HG03521 (cell line): ENCODE measurements around the gene COPZ1.

Source experiments
- ATAC-seq: cut with Tn5 transposase; IDR thresholded peaks from one replicate; pipeline ENCODE4 v1.9.1; 2021; ENCODE audit warnings: mild to moderate bottlenecking, moderate library complexity; ENCODE audit not compliant: unreplicated experiment

Gene COPZ1

GRCh38 chr12:54358191-54358944 lies 33.4 kb downstream of the COPZ1 start:
- no peak for ATAC-seq

GRCh38 chr12:54358945-54359761 lies 34.2 kb downstream of the COPZ1 start:
- peak; percentile 99 for ATAC-seq

- no peak for ATAC-seq
These were observed 34.9 kb downstream of the COPZ1 start for GRCh38 chr12:54359762-54360351.

- no peak for ATAC-seq
These were observed 36.0 kb downstream of the COPZ1 start for GRCh38 chr12:54360717-54361456.

GRCh38 chr12:54363047-54363446 lies 38.1 kb downstream of the COPZ1 start:
- no peak for ATAC-seq

GRCh38 chr12:54363618-54364017 lies 38.7 kb downstream of the COPZ1 start:
- no peak for ATAC-seq

- ATAC-seq: no peak
These were observed 39.5 kb downstream of the COPZ1 start, which contains the start of gene GPR84 for GRCh38 chr12:54364413-54364812. TSS of gene GPR84 (minus strand) at chr12:54364486. CDS start at chr12:54363851, 635 bp downstream.

- no peak for ATAC-seq
These were observed 43.2 kb downstream of the COPZ1 start for GRCh38 chr12:54368025-54368708.

- ATAC-seq: peak; percentile 50
These were observed 44.0 kb downstream of the COPZ1 start for GRCh38 chr12:54368709-54369596.

- no peak for ATAC-seq
These were observed 44.7 kb downstream of the COPZ1 start for GRCh38 chr12:54369597-54370131.

GRCh38 chr12:54370171-54370730 lies 45.3 kb downstream of the COPZ1 start:
- ATAC-seq: no peak

GRCh38 chr12:54371328-54372112 lies 46.6 kb downstream of the COPZ1 start:
- no peak for ATAC-seq

GRCh38 chr12:54372113-54372806 lies 47.3 kb downstream of the COPZ1 start:
- ATAC-seq: no peak

GRCh38 chr12:54373649-54374561 lies 49.0 kb downstream of the COPZ1 start:
- no peak for ATAC-seq

- no peak for ATAC-seq
These were observed 49.8 kb downstream of the COPZ1 start for GRCh38 chr12:54374562-54375258.

- ATAC-seq: no peak
These were observed 50.3 kb downstream of the COPZ1 start for GRCh38 chr12:54375259-54375579.
